OCI-LY3 (cell line): ENCODE results near the gene VPS13A.
"Not testable (repeated sequence)": the region's sequence is repeated elsewhere in the genome, so short reads cannot be mapped to it uniquely, and the experiment has no call there.

Experiments
- H2AFZ ChIP-seq: fragments of 200-600, 300-600 bp; shearing (Covaris generic); 2 replicates; pipeline ENCODE4 v1.6.0; 2014; ENCODE audit warnings: antibody characterized with exemption, low read depth, low read length
- H3K27ac ChIP-seq: fragments of 200-600, 300-600 bp; sonication (generic); 2 replicates; pipeline ENCODE4 v1.5.1; 2014; ENCODE audit warnings: mild to moderate bottlenecking, low read length, moderate library complexity, mixed read lengths
- H3K27me3 ChIP-seq: fragments of 200-600, 300-600 bp; sonication (generic); 2 replicates; pipeline ENCODE4 v1.6.1; 2014; ENCODE audit warnings: low read depth, low read length, mixed read lengths
- H3K36me3 ChIP-seq: fragments of 200-600, 300-600 bp; sonication (generic); replicated peaks from 2 replicates; pipeline ENCODE3; 2014; ENCODE audit warnings: low read depth, low read length, mixed read lengths
- H3K4me1 ChIP-seq: fragments of 300-600, 200-600 bp; sonication (generic); 2 replicates; pipeline ENCODE4 v1.6.1; 2014; ENCODE audit warnings: low read length, mixed read lengths
- H3K4me2 ChIP-seq: fragments of 200-600, 300-600 bp; sonication (generic); 2 replicates; pipeline ENCODE4 v1.6.1; 2014; ENCODE audit warnings: low read length, mixed read lengths
- H3K4me3 ChIP-seq: fragments of 300-600, 200-600 bp; sonication (generic); 2 replicates; pipeline ENCODE4 v1.5.1; 2014; ENCODE audit warnings: antibody characterized with exemption, mild to moderate bottlenecking, low read length, moderate library complexity
- H3K79me2 ChIP-seq: fragments of 300-600, 200-600 bp; shearing (Covaris generic); 2 replicates; pipeline ENCODE4 v1.6.1; 2014; ENCODE audit warnings: mild to moderate bottlenecking, low read length, mixed read lengths
- H3K9ac ChIP-seq: fragments of 300-600, 200-600 bp; shearing (Covaris generic); 2 replicates; pipeline ENCODE4 v1.6.0; 2014; ENCODE audit warnings: mild to moderate bottlenecking, low read length, moderate library complexity
- H3K9me3 ChIP-seq: fragments of 200-600, 300-600 bp; shearing (Covaris generic); 2 replicates; pipeline ENCODE4 v1.6.1; 2014; ENCODE audit warnings: low read length, mixed read lengths; ENCODE audit not compliant: insufficient read depth
- H4K20me1 ChIP-seq: fragments of 200-600, 300-600 bp; sonication (generic); 2 replicates; pipeline ENCODE4 v1.6.1; 2016; ENCODE audit warnings: low read length, mixed read lengths; ENCODE audit not compliant: insufficient read depth
- CTCF ChIP-seq: fragments of 200-600, 300-600 bp; sonication (generic); IDR thresholded peaks from 2 replicates; pipeline ENCODE4 v1.5.1; 2014; ENCODE audit warnings: antibody characterized with exemption, low read length, low read depth
- EZH2phosphoT487 ChIP-seq: fragments of 200-600 bp; shearing (Covaris generic); IDR thresholded peaks from 2 replicates; pipeline ENCODE4 v1.6.1; 2018; ENCODE audit warnings: antibody characterized with exemption, mixed run types, low read depth

Gene VPS13A

GRCh38 chr9:77384406-77384805, 207.1 kb downstream of the VPS13A start:
- H3K9ac ChIP-seq = no peak overlapping the region
- no peaks in the 10 kb centered on the region for H3K9me3 ChIP-seq
- no peaks in the 10 kb centered on the region for H3K4me1 ChIP-seq
- no peaks in the 10 kb centered on the region for H3K27me3 ChIP-seq
- H3K4me2 ChIP-seq = no peak overlapping the region
- no peaks in the 10 kb centered on the region for H3K79me2 ChIP-seq
- H3K4me3 ChIP-seq = no peak overlapping the region
- no peak overlapping the region for H3K27ac ChIP-seq
- no peak overlapping the region for H2AFZ ChIP-seq
- peaks cover 6% of the 10 kb centered on the region for H3K36me3 ChIP-seq
- TF ChIP-seq CTCF = no peak
- no peak for TF ChIP-seq EZH2phosphoT487
- no peaks in the 10 kb centered on the region for H4K20me1 ChIP-seq

- Histone ChIP-seq H3K27me3 (no peaks in the 10 kb centered on the region), H3K4me1 (no peaks in the 10 kb centered on the region), H3K9ac (no peak overlapping the region), H3K4me2 (no peak overlapping the region), H3K27ac (no peak overlapping the region), H3K9me3 (no peaks in the 10 kb centered on the region), H3K79me2 (no peaks in the 10 kb centered on the region), H3K36me3 (peaks cover 13% of the 10 kb centered on the region), H3K4me3 (no peak overlapping the region), H2AFZ (no peak overlapping the region), H4K20me1 (no peaks in the 10 kb centered on the region)
- TF ChIP-seq CTCF (no peak), EZH2phosphoT487 (no peak)
These were observed 208.9 kb downstream of the VPS13A start for GRCh38 chr9:77386187-77386586.

- H3K27ac ChIP-seq = no peak overlapping the region
- peaks cover 8% of the 10 kb centered on the region for H3K36me3 ChIP-seq
- no peaks in the 10 kb centered on the region for H3K27me3 ChIP-seq
- H2AFZ ChIP-seq = no peak overlapping the region
- no peaks in the 10 kb centered on the region for H4K20me1 ChIP-seq
- H3K4me2 ChIP-seq = no peak overlapping the region
- H3K4me3 ChIP-seq = no peak overlapping the region
- TF ChIP-seq EZH2phosphoT487 (no peak), CTCF (no peak)
- no peaks in the 10 kb centered on the region for H3K9me3 ChIP-seq
- no peaks in the 10 kb centered on the region for H3K79me2 ChIP-seq
- H3K9ac ChIP-seq = no peak overlapping the region
- no peaks in the 10 kb centered on the region for H3K4me1 ChIP-seq
These were observed 214.5 kb downstream of the VPS13A start for GRCh38 chr9:77391834-77392233.

GRCh38 chr9:77392328-77392727, 215.0 kb downstream of the VPS13A start:
- Histone ChIP-seq H3K4me3 (no peak overlapping the region), H3K27me3 (no peaks in the 10 kb centered on the region), H3K9me3 (no peaks in the 10 kb centered on the region), H2AFZ (no peak overlapping the region), H3K36me3 (peaks cover 8% of the 10 kb centered on the region), H4K20me1 (no peaks in the 10 kb centered on the region), H3K9ac (no peak overlapping the region), H3K27ac (no peak overlapping the region), H3K4me1 (no peaks in the 10 kb centered on the region), H3K79me2 (no peaks in the 10 kb centered on the region), H3K4me2 (no peak overlapping the region)
- TF ChIP-seq EZH2phosphoT487 (no peak), CTCF (no peak)

- not testable (repeated sequence) for H3K9me3 ChIP-seq, H4K20me1 ChIP-seq, H3K36me3 ChIP-seq, H3K9ac ChIP-seq, H3K4me2 ChIP-seq, H3K4me1 ChIP-seq, H2AFZ ChIP-seq, H3K27ac ChIP-seq, H3K4me3 ChIP-seq, H3K79me2 ChIP-seq, H3K27me3 ChIP-seq
These were observed 221.2 kb downstream of the VPS13A start for GRCh38 chr9:77398581-77398980.
